ENCODE measurements around the gene GALNT4. TPM values are rescaled to one million over a fixed set of nuclear protein-coding genes. Genes with fewer than 3 reads are reported as not detected.

Gene GALNT4
- total and polyA plus RNA-seq, 10 of the 15 experiments (the other 5 are each of a cell fraction or from before 2014, with no cell fraction given), result 0.90 to 2.9 (median 1.8) TPM

DNA sequence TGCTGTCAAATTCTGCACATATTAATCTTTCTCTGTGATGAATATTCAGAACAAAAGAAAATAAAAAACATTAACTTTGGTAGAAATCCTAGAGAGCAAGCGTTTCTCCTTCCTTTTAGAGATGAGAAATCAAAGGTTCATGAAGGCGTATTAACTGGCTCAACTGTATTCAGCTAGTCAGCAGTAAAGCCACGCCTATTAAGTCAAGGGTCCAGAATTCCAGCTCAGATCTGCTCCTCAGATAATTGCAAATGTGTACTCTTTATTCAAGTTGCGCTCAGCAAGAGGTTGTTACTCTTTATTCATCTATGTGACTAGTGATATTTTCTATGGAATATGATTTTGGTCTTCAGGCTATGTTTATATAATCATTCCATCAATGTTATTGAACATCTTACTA is 14.3 kb upstream of the GALNT4 start:
- WGBS (ENCODE audit: insufficient coverage, insufficient replicate concordance, low lambda C conversion rate, missing lambda C conversion rate), result 74% methylated on average over 4 of the region's 4 CpGs
- no peak overlapping the region for H3K4me2 ChIP-seq (ENCODE audit: control insufficient read depth, insufficient read depth)
- H4K20me1 ChIP-seq (ENCODE audit: control insufficient read depth, insufficient read depth), result no peaks in the 10 kb centered on the region
- ATAC-seq (no peak), FAIRE-seq (no peak), DNase-seq (ENCODE audit: low read depth, low spot score) (no peak)
- SMC1A ChIA-PET (ENCODE audit: uncharacterized antibody, unreplicated experiment), result interaction anchor here (0.8 to 8.1 kb wide), 9 partner anchors 9 to 567 kb away, joined by 3 to 93 read pairs (median 4); no protein-coding TSS in a partner anchor
- no peaks in the 10 kb centered on the region for H3K4me1 ChIP-seq (ENCODE audit: control insufficient read depth, insufficient read depth, low read length)
- no peak overlapping the region for H3K9ac ChIP-seq (ENCODE audit: control insufficient read depth, insufficient read depth, low read length)
- intact Hi-C loops (cut with micrococcal nuclease; ENCODE audit: unreplicated experiment) (no loop called here), in situ Hi-C loops (cut with MboI) (no loop called here)
- H3K27me3 ChIP-seq (replicated peaks in 1 of 2; ENCODE audit: control insufficient read depth in 2 of 2, insufficient read depth in 2 of 2, low read length in 1 of 2), result no peaks in the 10 kb centered on the region
- H3K36me3 ChIP-seq (ENCODE audit: control insufficient read depth in 2 of 2, insufficient read depth in 2 of 2, low read length in 1 of 2), result no peaks in the 10 kb centered on the region
- TF ChIP-seq, protein P1, sequence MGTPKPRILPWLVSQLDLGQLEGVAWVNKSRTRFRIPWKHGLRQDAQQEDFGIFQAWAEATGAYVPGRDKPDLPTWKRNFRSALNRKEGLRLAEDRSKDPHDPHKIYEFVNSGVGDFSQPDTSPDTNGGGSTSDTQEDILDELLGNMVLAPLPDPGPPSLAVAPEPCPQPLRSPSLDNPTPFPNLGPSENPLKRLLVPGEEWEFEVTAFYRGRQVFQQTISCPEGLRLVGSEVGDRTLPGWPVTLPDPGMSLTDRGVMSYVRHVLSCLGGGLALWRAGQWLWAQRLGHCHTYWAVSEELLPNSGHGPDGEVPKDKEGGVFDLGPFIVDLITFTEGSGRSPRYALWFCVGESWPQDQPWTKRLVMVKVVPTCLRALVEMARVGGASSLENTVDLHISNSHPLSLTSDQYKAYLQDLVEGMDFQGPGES (IDR thresholded peaks at IDR 0.05), result no peak
- TF ChIP-seq SREBF1 (IDR thresholded peaks at IDR 0.05; ENCODE audit: low read length) (no peak), NFXL1 (IDR thresholded peaks at IDR 0.05; ENCODE audit: borderline replicate concordance) (no peak), BHLHE40 (IDR thresholded peaks at IDR 0.05; ENCODE audit: borderline replicate concordance in 1 of 2, low read depth in 2 of 2, low read length in 1 of 2) (no peak), SIX5 (IDR thresholded peaks at IDR 0.05; ENCODE audit: low read depth, low read length, severe bottlenecking) (no peak)
- TF ChIP-seq, protein P2, sequence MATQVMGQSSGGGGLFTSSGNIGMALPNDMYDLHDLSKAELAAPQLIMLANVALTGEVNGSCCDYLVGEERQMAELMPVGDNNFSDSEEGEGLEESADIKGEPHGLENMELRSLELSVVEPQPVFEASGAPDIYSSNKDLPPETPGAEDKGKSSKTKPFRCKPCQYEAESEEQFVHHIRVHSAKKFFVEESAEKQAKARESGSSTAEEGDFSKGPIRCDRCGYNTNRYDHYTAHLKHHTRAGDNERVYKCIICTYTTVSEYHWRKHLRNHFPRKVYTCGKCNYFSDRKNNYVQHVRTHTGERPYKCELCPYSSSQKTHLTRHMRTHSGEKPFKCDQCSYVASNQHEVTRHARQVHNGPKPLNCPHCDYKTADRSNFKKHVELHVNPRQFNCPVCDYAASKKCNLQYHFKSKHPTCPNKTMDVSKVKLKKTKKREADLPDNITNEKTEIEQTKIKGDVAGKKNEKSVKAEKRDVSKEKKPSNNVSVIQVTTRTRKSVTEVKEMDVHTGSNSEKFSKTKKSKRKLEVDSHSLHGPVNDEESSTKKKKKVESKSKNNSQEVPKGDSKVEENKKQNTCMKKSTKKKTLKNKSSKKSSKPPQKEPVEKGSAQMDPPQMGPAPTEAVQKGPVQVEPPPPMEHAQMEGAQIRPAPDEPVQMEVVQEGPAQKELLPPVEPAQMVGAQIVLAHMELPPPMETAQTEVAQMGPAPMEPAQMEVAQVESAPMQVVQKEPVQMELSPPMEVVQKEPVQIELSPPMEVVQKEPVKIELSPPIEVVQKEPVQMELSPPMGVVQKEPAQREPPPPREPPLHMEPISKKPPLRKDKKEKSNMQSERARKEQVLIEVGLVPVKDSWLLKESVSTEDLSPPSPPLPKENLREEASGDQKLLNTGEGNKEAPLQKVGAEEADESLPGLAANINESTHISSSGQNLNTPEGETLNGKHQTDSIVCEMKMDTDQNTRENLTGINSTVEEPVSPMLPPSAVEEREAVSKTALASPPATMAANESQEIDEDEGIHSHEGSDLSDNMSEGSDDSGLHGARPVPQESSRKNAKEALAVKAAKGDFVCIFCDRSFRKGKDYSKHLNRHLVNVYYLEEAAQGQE (IDR thresholded peaks at IDR 0.05; ENCODE audit: low read depth, low read length), result no peak
- H3K9me3 ChIP-seq (replicated peaks; ENCODE audit: control insufficient read depth, insufficient read depth, low read length), result no peaks in the 10 kb centered on the region
- no peaks in the 10 kb centered on the region for H3K79me2 ChIP-seq (ENCODE audit: control insufficient read depth, insufficient read depth, low read length)
- no peak overlapping the region for H2AFZ ChIP-seq (ENCODE audit: control insufficient read depth, low read depth, low read length)
- H3K4me3 ChIP-seq, result no peak overlapping the region
- CTCF ChIA-PET, result interaction anchor here (0.6 to 2.0 kb wide), 8 partner anchors 11 to 564 kb away, joined by 3 to 6 read pairs (median 4); partner anchors contain the start of gene GALNT4
- no peak overlapping the region for H3K27ac ChIP-seq (ENCODE audit: control insufficient read depth, insufficient read depth)
- RAD21 ChIA-PET (ENCODE audit: unreplicated experiment), result interaction anchor here (0.6 to 1.7 kb wide), 5 partner anchors 67 to 571 kb away, joined by 3 to 6 read pairs (median 4); no protein-coding TSS in a partner anchor
- BruUV-seq (replicated peaks), result no TSS peak
- POLR2A ChIA-PET, result no interaction called here
